GM19455 (cell line): ENCODE measurements around the gene CPNE5.
"Not testable (repeated sequence)": the region's sequence is repeated elsewhere in the genome, so short reads cannot be mapped to it uniquely, and the experiment has no call there.

Source experiments
- ATAC-seq: cut with Tn5 transposase; IDR thresholded peaks from one replicate; pipeline ENCODE4 v1.9.1; 2021; ENCODE audit not compliant: unreplicated experiment

CPNE5 gene

DNA sequence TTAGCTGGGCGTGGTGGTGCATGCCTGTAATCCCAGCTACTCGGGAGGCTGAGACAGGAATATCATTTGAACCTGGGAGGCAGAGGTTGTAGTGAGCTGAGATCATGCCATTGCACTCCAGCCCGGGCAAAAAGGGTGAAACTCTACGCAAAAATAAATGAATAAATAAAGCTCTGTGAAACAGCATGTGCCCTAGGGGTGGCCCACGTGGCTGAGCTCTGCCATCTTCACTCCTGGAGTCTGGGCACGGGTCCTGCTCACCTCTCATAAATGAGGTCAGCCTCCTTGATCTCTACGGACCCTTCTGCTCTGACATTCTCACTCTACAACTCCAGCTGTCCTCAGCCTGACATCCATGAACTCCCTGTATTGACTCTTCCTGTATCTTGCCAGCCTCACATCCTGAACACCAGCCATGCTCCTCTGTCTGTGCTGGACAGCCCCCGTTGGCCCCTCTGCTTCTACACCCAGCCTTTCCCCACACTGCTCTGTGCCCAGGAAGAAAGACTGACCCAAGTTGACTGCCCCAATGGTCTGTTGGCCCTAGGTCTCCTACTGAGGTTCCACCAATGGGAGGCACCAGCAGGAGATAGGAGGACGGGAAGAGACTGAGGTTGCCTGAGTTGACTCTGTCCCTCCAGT lies 21.9 kb downstream of the CPNE5 start:
- no peak for ATAC-seq

GRCh38 chr6:36815962-36816735 lies 23.1 kb downstream of the CPNE5 start:
- ATAC-seq = no peak

DNA sequence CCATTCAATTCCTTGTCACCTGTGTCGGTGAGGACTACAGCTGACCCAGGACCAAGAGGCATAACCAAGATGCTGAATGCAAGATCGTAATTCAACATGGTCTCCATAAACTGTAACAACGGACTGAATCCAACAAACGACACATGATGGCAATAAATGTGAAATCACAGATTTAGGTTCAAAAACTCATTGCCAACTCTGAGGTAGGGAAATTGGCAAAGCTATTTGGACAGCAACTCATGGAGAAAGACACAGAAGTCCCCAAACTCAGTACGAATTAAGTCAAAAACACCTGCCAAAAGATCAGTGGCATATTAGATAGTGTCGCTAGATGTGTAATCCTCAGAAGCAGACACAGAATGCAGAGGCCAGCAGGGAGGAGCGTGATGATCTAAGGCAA lies 25.0 kb downstream of the CPNE5 start:
- no peak for ATAC-seq

DNA sequence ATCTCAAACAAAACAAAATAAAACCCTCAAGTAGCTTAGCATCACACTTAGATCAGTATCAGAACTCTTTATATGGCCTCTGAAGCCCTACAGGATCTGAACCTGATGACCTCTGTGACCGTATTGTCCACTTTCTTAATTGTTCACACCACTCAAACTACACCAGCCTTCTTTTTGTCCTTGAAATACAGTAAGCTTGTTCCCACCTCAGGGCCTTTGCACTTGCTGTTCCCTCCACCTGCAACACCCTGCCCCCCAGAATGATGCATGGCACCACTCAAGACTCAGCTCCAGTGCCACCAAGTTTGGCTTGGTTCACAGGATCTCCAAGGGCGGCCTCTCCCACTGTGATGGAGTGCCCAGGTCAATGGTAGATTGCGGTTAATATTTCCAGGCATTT lies 25.7 kb downstream of the CPNE5 start:
- no peak for ATAC-seq

GRCh38 chr6:36813047-36813446 lies 26.2 kb downstream of the CPNE5 start:
- ATAC-seq = not testable (repeated sequence)

DNA sequence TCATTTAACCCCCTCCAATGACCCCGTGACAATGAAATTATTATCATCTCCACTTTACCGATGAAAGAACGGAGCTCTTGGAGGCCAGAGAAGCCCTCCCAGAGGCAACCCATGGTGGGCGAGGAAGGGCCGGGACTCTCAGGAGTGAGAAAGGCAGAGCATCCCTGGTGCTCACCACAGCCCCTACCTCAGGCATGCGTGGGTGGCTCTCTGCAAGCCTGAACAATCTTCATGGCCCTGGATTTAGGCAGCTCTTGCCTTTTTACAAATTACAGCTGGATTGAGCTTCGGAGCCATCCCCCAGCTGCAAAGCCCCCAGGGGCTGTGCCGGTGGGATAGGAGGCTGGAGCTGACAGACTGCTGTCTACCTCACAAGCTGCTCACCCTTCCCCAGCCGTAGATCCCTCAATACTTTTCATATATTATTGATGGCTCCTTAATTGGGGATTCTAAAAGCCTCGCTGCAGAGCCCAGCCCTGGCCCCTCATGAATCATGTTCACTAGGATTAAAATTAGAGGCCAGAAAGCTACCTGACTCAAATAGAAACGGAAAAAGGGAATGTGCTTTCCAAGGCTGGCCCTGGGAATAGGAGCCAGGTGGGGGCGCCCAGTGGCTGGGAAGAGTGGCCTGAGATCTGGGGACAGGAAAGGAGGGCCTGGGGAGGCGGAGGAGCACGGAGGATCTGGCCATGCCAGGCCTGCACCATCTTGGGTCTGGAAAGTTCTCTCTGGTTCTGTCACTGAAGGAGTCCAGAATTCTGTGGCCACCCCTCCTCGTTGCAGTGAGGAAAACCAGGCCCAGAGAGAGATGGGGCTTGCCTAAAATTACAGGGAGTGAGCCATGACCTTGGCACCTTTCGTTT lies 29.1 kb downstream of the CPNE5 start:
- ATAC-seq = no peak

DNA sequence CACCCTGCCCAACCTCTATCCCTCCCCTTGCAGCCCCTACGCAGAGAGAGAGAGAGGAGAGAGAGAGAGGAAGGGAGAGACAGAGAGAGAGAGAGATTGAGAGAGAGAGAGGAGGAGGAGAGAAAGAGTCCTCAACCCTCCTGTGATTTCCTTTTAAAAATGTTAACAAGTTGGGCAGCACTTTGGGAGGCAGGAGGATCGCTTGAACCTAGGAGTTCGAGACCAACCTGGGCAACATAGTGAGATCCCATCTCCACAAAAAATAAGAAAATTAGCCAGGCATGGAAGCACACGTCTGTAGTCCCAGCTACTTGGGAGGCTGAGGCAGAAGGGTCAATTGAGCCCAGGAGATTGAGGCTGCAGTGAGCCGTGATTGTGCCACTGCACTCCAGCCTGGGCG lies 30.1 kb downstream of the CPNE5 start:
- no peak for ATAC-seq

DNA sequence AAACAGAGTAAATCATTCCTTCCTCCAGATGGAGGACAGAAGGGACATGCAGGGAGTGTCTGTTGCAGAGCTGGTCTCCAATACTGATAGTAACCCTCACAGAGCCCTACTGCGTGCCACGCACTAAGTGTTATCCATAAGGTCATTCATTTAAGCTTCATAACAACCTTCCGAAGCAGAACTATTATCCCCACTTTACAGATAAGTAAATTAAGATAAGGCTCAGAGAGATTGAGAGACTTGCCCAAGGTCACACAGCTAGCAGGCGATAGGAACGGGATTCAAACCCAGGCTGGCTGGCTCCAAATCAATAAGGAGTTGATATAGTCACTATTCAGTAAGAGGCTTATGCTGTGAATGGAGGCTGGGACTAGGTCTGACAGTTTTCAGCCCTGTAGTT lies 30.6 kb downstream of the CPNE5 start:
- no peak for ATAC-seq

- ATAC-seq = no peak
Observed at GRCh38 chr6:36807750-36808149, 31.5 kb downstream of the CPNE5 start.

DNA sequence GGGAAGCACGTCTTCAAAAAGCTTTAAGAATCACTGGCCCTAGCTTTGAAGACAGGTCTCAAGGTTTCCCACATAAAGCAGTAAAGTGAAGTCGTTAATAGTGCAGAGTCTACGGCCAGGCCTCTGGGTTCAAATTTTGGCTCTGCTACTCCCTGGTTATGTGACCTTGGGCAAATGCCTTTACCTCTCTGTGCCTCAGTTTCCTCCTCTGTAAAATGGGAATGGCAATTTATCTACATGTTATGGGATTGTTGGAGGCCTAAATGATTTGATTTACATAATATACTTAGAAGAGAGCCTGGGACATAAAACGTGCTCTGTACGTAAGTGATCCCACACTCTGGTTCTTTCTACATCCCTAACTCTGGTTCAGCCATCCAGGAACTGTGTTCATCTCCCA lies 32.1 kb downstream of the CPNE5 start:
- no peak for ATAC-seq

- no peak for ATAC-seq
Observed at GRCh38 chr6:36805917-36806316, 33.3 kb downstream of the CPNE5 start.

DNA sequence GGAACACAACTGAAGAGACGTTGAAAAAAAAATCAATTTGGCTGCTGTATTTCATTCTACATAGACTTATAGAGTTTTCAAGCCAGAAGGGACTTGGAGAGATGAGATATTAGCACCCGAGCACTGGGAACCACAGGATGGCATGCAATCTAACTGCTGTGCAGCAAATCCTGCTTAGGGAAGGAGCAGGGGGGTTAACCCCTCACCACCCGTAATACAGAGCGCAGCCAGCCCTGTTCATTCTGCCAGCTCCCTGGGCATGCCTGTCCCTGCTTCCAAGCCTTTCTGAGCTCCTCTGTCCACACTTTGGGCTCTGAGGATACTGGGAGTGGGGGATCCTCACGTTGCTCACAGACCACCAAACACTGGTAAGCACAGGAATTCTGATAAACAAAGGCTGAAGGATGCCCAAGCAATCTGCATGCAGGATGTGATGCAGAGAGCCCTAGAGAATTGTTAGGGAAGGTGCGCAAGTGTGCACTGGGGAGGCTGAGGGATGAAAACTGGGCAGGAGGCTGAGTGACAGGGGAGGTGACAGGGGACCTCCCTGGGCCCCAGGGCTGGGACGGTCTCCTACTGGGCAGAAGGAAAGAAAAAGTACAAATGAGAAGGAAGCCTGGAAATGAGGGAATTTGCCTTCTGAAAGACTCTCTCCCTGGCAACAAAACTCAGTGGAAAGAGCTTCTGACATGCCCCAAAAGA lies 34.0 kb downstream of the CPNE5 start:
- no peak for ATAC-seq

GRCh38 chr6:36804563-36804962 lies 34.7 kb downstream of the CPNE5 start:
- no peak for ATAC-seq

DNA sequence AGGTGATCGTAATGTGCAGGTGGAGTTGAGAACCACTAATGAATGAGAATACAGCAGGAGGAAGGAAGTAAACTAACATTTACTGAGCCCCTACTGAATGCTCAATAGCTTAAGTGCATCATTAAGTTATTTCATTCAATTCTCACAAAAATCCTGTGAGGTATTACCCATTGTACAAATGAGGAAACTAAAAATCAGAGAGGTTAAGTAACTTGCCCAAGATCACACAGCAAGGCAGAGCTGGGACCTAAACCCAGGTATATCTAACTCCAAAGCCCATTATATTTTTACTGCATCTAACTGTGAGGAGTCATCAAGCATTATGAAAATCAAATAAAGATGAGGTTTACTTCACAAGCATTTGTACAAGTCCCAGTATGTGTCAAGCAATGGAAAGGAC lies 35.3 kb downstream of the CPNE5 start:
- no peak for ATAC-seq

GRCh38 chr6:36803482-36803881 lies 35.8 kb downstream of the CPNE5 start:
- ATAC-seq = no peak

DNA sequence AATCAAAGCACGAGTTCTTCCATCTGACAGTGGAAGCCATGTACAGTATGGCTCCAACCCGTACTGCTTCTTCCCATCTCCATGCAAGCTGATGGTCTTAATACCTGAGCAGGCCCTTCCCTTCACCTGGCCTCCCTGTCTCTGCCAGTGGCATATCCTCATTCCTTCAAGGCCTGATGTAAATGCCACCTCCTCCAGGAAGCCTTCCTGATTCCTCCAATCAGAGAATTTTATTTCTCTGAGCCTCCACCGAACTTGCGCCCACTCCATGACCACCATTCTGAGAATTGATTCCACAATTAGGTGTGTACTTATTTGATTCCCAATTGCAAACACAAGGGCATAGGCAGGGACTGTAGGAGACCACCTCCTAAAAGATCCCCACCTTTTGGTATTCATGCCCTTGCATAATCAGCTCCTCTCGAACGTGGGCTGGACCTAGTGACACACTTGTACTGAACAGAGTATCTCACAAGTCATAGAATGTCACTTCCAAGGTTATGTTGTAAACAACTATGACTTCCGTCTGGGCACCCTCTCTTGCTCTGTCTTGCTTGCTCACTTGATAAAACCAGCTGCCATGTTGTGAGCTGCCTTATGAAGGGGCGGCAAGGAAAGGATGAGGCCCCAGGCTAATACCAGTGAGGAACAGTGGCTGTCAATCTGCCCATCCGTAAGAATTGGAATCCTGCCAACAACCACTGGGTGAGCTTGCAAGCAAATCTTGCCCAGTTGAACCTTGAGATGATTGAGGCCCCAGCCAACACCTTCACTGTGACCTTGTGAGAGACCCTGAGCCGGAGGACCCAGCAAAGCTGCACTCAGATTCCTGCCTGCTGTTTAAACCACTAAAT lies 38.8 kb downstream of the CPNE5 start:
- no peak for ATAC-seq

- ATAC-seq = no peak
Observed at GRCh38 chr6:36798852-36799251, 40.4 kb downstream of the CPNE5 start.

- ATAC-seq = no peak
Observed at GRCh38 chr6:36797653-36798052, 41.6 kb downstream of the CPNE5 start.

DNA sequence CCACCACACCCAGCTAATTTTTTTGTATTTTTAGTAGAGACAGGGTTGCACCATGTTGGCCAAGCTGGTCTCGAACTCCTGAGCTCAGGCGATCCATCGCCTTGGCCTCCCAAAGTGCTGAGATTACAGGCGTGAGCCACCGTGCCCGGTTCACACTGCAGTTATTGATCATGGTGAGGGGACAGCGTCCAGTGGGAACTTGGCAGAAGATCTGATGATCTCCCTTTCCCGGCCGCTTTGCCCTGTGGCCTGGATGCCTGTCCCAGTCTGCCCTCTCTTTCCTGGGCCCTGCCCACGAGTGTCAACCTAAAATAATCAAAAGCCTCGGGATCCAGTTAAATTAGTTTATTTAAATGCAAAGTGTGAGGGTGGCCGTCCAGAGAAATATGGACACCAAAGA lies 42.2 kb downstream of the CPNE5 start:
- no peak for ATAC-seq

DNA sequence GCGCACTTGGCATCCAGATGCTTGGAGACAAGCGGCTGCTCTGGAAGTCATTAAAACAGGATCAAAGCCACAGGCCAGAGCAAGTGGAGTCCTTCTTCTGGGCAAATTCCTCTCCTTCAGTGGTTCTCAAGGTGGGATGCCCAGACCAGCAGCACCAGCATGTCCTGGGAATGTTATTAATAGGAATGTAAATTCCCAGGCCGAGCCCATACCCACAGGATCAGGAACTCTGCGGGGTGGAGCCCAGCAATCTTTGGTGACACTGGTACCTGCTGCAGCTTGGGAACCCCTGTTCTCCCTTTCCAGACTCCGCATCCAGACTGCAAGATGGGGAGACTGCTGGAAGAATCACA lies 44.6 kb downstream of the CPNE5 start:
- ATAC-seq = no peak
